H9 (cell line): Measurements from ENCODE around the gene ZNF428. TPM values are rescaled to one million over a fixed set of nuclear protein-coding genes. Genes with fewer than 3 reads are reported as not detected.
A peak's percentile ranks its signal among the peaks of the same experiment; 100 is the strongest.

Source experiments
- DNase-seq: peaks from one replicate; pipeline ENCODE4 v3.0.0-alpha.2; 2017
- H2AFZ ChIP-seq: one replicate; pipeline ENCODE4 v1.6.1; 2013; ENCODE audit warnings: mild to moderate bottlenecking, low read length, control low read depth, moderate library complexity
- H2AK5ac ChIP-seq: 2 replicates; pipeline ENCODE4 v1.6.1; 2013; ENCODE audit warnings: low read length, control low read depth, mixed read lengths; ENCODE audit not compliant: insufficient read length
- H2BK120ac ChIP-seq: one replicate; pipeline ENCODE4 v1.6.1; 2013; ENCODE audit warnings: low read depth, mild to moderate bottlenecking, low read length, control low read depth, inconsistent platforms; ENCODE audit not compliant: poor library complexity, severe bottlenecking
- H2BK12ac ChIP-seq: 2 replicates; pipeline ENCODE4 v1.6.1; 2013; ENCODE audit warnings: low read length, control low read depth, mixed read lengths, low read depth; ENCODE audit not compliant: insufficient read length
- H2BK15ac ChIP-seq: 2 replicates; pipeline ENCODE4 v1.6.1; 2013; ENCODE audit warnings: low read depth, low read length, control low read depth
- H2BK20ac ChIP-seq: one replicate; pipeline ENCODE4 v1.6.1; 2013; ENCODE audit warnings: low read depth, mild to moderate bottlenecking, low read length, control low read depth, inconsistent platforms; ENCODE audit not compliant: poor library complexity, severe bottlenecking
- H2BK5ac ChIP-seq: 2 replicates; pipeline ENCODE4 v1.6.1; 2013; ENCODE audit warnings: low read length, control low read depth, mixed read lengths; ENCODE audit not compliant: insufficient read length
- H3K14ac ChIP-seq: 2 replicates; pipeline ENCODE4 v1.6.1; 2013; ENCODE audit warnings: low read length, control low read depth; ENCODE audit not compliant: insufficient read depth
- H3K18ac ChIP-seq: 2 replicates; pipeline ENCODE4 v1.6.1; 2013; ENCODE audit warnings: low read depth, mild to moderate bottlenecking, mixed read lengths, low read length, control low read depth; ENCODE audit not compliant: insufficient read length
- H3K23ac ChIP-seq: 2 replicates; pipeline ENCODE4 v1.6.1; 2013; ENCODE audit warnings: low read length, control low read depth, mixed read lengths, low read depth; ENCODE audit not compliant: insufficient read length
- H3K23me2 ChIP-seq: 2 replicates; pipeline ENCODE4 v1.6.1; 2013; ENCODE audit warnings: low read depth, mild to moderate bottlenecking, mixed read lengths, low read length, control low read depth; ENCODE audit not compliant: insufficient read length, poor library complexity, severe bottlenecking
- H3K27ac ChIP-seq: 2 replicates; pipeline ENCODE4 v1.5.1; 2013; ENCODE audit warnings: low read length, control low read depth, mixed read lengths, low read depth; ENCODE audit not compliant: insufficient read length
- H3K27me3 ChIP-seq: 2 replicates; pipeline ENCODE4 v1.6.1; 2013; ENCODE audit warnings: low read length, control low read depth, inconsistent platforms; ENCODE audit not compliant: insufficient read depth
- H3K4ac ChIP-seq: 2 replicates; pipeline ENCODE4 v1.6.1; 2013; ENCODE audit warnings: low read depth, mild to moderate bottlenecking, control low read depth, inconsistent platforms, low read length, moderate library complexity
- H3K4me1 ChIP-seq: 2 replicates; pipeline ENCODE4 v1.6.1; 2013; ENCODE audit warnings: low read length, control low read depth, inconsistent platforms; ENCODE audit not compliant: insufficient read depth
- H3K4me2 ChIP-seq: 2 replicates; pipeline ENCODE4 v1.6.1; 2013; ENCODE audit warnings: low read length, control low read depth, mixed read lengths; ENCODE audit not compliant: insufficient read length, insufficient read depth
- H3K56ac ChIP-seq: 2 replicates; pipeline ENCODE4 v1.6.1; 2013; ENCODE audit warnings: low read depth, mild to moderate bottlenecking, mixed read lengths, low read length, control low read depth; ENCODE audit not compliant: insufficient read length
- H3K79me1 ChIP-seq: 2 replicates; pipeline ENCODE4 v1.6.1; 2013; ENCODE audit warnings: low read depth, mild to moderate bottlenecking, moderate library complexity, low read length, control low read depth, inconsistent platforms; ENCODE audit not compliant: insufficient read depth, poor library complexity, severe bottlenecking
- H3K79me2 ChIP-seq: 2 replicates; pipeline ENCODE4 v1.6.1; 2013; ENCODE audit warnings: low read length, control low read depth, inconsistent platforms; ENCODE audit not compliant: insufficient read depth
- H3K9ac ChIP-seq: 2 replicates; pipeline ENCODE4 v1.6.1; 2013; ENCODE audit warnings: low read length, control low read depth, mixed read lengths; ENCODE audit not compliant: insufficient read length; ENCODE audit errors: extremely low read depth
- H3K9me3 ChIP-seq: one replicate; pipeline ENCODE4 v1.6.1; 2013; ENCODE audit warnings: low read depth, low read length, inconsistent platforms; ENCODE audit not compliant: control insufficient read depth
- H3T11ph ChIP-seq: one replicate; pipeline ENCODE4 v1.6.1; 2013; ENCODE audit warnings: mild to moderate bottlenecking, low read length, control low read depth, inconsistent platforms
- H4K20me1 ChIP-seq: one replicate; pipeline ENCODE4 v1.6.1; 2013; ENCODE audit not compliant: control insufficient read depth, insufficient read length, insufficient read depth
- H4K5ac ChIP-seq: 2 replicates; pipeline ENCODE4 v1.6.1; 2013; ENCODE audit warnings: low read depth, mild to moderate bottlenecking, mixed read lengths, low read length, control low read depth; ENCODE audit not compliant: insufficient read length
- H4K8ac ChIP-seq: replicated peaks from 2 replicates; pipeline ENCODE4 v1.6.1; 2013; ENCODE audit warnings: low read length, control low read depth, mixed read lengths, low read depth; ENCODE audit not compliant: insufficient read length
- H4K91ac ChIP-seq: 2 replicates; pipeline ENCODE4 v1.6.1; 2013; ENCODE audit warnings: low read depth, mild to moderate bottlenecking, moderate library complexity, mixed read lengths, low read length, control low read depth; ENCODE audit not compliant: insufficient read length
- H3K27ac Mint-ChIP-seq, 3 experiments: 2 replicates in 2 of 3; 3 replicates in 1 of 3; pipeline ENCODE4 v1.8.0; 2020 to 2021; ENCODE audit warnings: mixed read lengths in 3 of 3, mild to moderate bottlenecking in 1 of 3, moderate library complexity in 1 of 3
- H3K27me3 Mint-ChIP-seq: 2 replicates; pipeline ENCODE4 v1.8.0; 2021; ENCODE audit warnings: low read depth, mild to moderate bottlenecking, moderate library complexity, mixed read lengths
- H3K36me3 Mint-ChIP-seq, 3 experiments: 2 replicates in 2 of 3; 3 replicates in 1 of 3; pipeline ENCODE4 v1.8.0; 2020 to 2021; ENCODE audit warnings: low read depth in 3 of 3, mixed read lengths in 3 of 3; ENCODE audit not compliant: insufficient read depth in 1 of 3
- H3K4me1 Mint-ChIP-seq, 2 experiments: 2 replicates each; pipeline ENCODE4 v1.8.0; 2020; ENCODE audit warnings: mixed read lengths in 2 of 2
- H3K4me3 Mint-ChIP-seq, 2 experiments: 2 replicates in 1 of 2; 3 replicates in 1 of 2; pipeline ENCODE4 v1.8.0; 2020 to 2021; ENCODE audit warnings: mild to moderate bottlenecking in 2 of 2, mixed read lengths in 2 of 2, moderate library complexity in 1 of 2
- H3K9me3 Mint-ChIP-seq, 2 experiments: 2 replicates in 1 of 2; 3 replicates in 1 of 2; pipeline ENCODE4 v1.8.0; 2020; ENCODE audit warnings: mild to moderate bottlenecking in 2 of 2, mixed read lengths in 2 of 2, moderate library complexity in 1 of 2
- WGBS: extraction: QIAGEN DNeasy Blood & Tissue Kit; methylation state at CpG from one replicate; pipeline ENCODE4 v1.1.7; 2013; ENCODE audit warnings: missing lambda C conversion rate, low lambda C conversion rate, mixed read lengths; ENCODE audit not compliant: insufficient read length; ENCODE audit errors: extremely low coverage; 5-methylcytosine and 5-hydroxymethylcytosine counted together
- total RNA-seq: library from RNA; stranded (reverse); gene quantifications from 2 replicates; pipeline ENCODE4 v1.2.1, GENCODE V29; 2021
- TF ChIP-seq, protein P1 (sequence below): fragments of 200-600 bp; sonication (generic); conservative IDR thresholded peaks from 3 replicates; pipeline ENCODE4 v1.8.0; 2021; ENCODE audit warnings: antibody characterized with exemption, mild to moderate bottlenecking

Gene ZNF428
- total RNA-seq, 1 experiment from 2014 or later: 30.3 TPM

GRCh38 chr19:43620061-43621001, 902 bp upstream of the ZNF428 start:
- no peaks in the 10 kb centered on the region for H3K79me1 ChIP-seq
- no peaks in the 10 kb centered on the region; the same call in none of the 2 replicates for H3K4me1 ChIP-seq
- no peak overlapping the region for H2BK5ac ChIP-seq
- no peak for DNase-seq
- H4K91ac ChIP-seq: no peak overlapping the region
- no peak overlapping the region for H2AFZ ChIP-seq
- H4K20me1 ChIP-seq: no peaks in the 10 kb centered on the region
- Mint-ChIP-seq H3K27ac (peak overlapping the region; percentile 99 to 100 (median 100); a peak in 6 of 7 replicates), H3K9me3 (no peaks in the 10 kb centered on the region; a peak in 1 of 5 replicates), H3K4me3 (peak overlapping the region; percentile 83 to 87), H3K4me1 (peaks cover 25 to 37% of the 10 kb centered on the region in 2 experiments), H3K27me3 (no peaks in the 10 kb centered on the region), H3K36me3 (peaks cover 9 to 17% (median 9%) of the 10 kb centered on the region in 3 experiments; a peak in 5 of 7 replicates)
- H3K14ac ChIP-seq: 0 out of 2 replicates have a peak overlapping the region, but pooled peaks have one; percentile 67
- H2BK20ac ChIP-seq: no peak overlapping the region
- H3K9ac ChIP-seq: peak overlapping the region; percentile 12
- no peaks in the 10 kb centered on the region for H3K9me3 ChIP-seq
- H3K4ac ChIP-seq: no peak overlapping the region
- no peak overlapping the region for H4K5ac ChIP-seq
- H3K27me3 ChIP-seq: no peaks in the 10 kb centered on the region
- H2AK5ac ChIP-seq: no peak overlapping the region
- no peak overlapping the region for H2BK15ac ChIP-seq
- no peak overlapping the region for H4K8ac ChIP-seq
- peak overlapping the region; percentile 24 for H3K27ac ChIP-seq
- peak overlapping the region; percentile 33 for H3K18ac ChIP-seq
- TF ChIP-seq, protein P1, sequence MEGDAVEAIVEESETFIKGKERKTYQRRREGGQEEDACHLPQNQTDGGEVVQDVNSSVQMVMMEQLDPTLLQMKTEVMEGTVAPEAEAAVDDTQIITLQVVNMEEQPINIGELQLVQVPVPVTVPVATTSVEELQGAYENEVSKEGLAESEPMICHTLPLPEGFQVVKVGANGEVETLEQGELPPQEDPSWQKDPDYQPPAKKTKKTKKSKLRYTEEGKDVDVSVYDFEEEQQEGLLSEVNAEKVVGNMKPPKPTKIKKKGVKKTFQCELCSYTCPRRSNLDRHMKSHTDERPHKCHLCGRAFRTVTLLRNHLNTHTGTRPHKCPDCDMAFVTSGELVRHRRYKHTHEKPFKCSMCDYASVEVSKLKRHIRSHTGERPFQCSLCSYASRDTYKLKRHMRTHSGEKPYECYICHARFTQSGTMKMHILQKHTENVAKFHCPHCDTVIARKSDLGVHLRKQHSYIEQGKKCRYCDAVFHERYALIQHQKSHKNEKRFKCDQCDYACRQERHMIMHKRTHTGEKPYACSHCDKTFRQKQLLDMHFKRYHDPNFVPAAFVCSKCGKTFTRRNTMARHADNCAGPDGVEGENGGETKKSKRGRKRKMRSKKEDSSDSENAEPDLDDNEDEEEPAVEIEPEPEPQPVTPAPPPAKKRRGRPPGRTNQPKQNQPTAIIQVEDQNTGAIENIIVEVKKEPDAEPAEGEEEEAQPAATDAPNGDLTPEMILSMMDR: no peak
- H2BK120ac ChIP-seq: no peak overlapping the region
- H3K56ac ChIP-seq: peak overlapping the region; percentile 11
- no peak overlapping the region for H2BK12ac ChIP-seq
- H3K79me2 ChIP-seq: no peaks in the 10 kb centered on the region
- H3K23me2 ChIP-seq: peaks cover 14% of the 10 kb centered on the region
- H3K23ac ChIP-seq: no peak overlapping the region
- peak overlapping the region; percentile 75 for H3K4me2 ChIP-seq
- no CpG with 5 or more reads among the region's 23 CpGs for WGBS
- H3T11ph ChIP-seq: no peak overlapping the region
